Measurements from ENCODE around the gene SH3YL1. TPM values are rescaled to one million over a fixed set of nuclear protein-coding genes. Genes with fewer than 3 reads are reported as not detected.

SH3YL1 gene
- total RNA-seq, 3 donors from 2014 or later, result 40.5 to 151 (median 81.6) TPM

DNA sequence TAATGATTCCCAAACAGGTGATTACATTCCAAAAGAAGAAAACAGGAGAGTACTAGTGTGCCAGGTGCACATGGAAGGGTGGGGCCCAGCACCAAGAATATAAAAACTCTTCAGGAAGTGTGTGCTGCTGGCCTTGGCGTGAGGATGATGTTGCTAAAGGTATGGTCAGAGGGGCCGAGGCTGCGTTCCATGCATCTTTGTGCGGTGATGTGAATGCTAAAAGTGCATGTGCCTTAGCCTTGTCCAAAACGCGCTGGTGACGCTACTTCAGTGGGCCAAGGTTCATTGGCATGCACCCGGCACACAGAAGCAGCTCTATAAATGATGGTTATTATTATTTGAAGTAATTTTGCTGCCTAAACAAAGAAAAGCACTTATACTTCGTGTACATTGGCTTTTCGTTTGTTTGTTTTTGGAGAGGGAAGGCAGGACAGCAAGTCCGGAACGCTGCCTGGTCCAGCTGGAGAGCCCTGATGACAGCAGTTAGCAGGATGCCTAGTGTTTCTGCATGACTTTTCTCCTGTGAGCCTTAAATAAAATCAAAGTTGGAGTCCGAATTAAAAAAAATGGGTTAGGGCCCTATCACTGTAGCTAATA is 21.2 kb upstream of the SH3YL1 start:
- Histone ChIP-seq H3K4me1 (no peaks in the 10 kb centered on the region), H3K4me3 (no peak overlapping the region), H3K36me3 (peaks cover 6% of the 10 kb centered on the region), H3K27ac (no peak overlapping the region), H3K9me3 (no peaks in the 10 kb centered on the region), H3K27me3 (peaks cover 0 to 28% of the 10 kb centered on the region in 2 donors)
- DNase-seq (ENCODE audit: low spot score in 2 of 2), result no peak
- TF ChIP-seq POLR2A (IDR thresholded peaks at IDR 0.05) (no peak), POLR2AphosphoS5 (IDR thresholded peaks at IDR 0.05) (no peak)
- TF ChIP-seq, protein P1, sequence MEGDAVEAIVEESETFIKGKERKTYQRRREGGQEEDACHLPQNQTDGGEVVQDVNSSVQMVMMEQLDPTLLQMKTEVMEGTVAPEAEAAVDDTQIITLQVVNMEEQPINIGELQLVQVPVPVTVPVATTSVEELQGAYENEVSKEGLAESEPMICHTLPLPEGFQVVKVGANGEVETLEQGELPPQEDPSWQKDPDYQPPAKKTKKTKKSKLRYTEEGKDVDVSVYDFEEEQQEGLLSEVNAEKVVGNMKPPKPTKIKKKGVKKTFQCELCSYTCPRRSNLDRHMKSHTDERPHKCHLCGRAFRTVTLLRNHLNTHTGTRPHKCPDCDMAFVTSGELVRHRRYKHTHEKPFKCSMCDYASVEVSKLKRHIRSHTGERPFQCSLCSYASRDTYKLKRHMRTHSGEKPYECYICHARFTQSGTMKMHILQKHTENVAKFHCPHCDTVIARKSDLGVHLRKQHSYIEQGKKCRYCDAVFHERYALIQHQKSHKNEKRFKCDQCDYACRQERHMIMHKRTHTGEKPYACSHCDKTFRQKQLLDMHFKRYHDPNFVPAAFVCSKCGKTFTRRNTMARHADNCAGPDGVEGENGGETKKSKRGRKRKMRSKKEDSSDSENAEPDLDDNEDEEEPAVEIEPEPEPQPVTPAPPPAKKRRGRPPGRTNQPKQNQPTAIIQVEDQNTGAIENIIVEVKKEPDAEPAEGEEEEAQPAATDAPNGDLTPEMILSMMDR (IDR thresholded peaks at IDR 0.05), result no peak
- intact Hi-C loops (cut with DNase I; ENCODE audit: low total_unique reads), result no loop called here

DNA sequence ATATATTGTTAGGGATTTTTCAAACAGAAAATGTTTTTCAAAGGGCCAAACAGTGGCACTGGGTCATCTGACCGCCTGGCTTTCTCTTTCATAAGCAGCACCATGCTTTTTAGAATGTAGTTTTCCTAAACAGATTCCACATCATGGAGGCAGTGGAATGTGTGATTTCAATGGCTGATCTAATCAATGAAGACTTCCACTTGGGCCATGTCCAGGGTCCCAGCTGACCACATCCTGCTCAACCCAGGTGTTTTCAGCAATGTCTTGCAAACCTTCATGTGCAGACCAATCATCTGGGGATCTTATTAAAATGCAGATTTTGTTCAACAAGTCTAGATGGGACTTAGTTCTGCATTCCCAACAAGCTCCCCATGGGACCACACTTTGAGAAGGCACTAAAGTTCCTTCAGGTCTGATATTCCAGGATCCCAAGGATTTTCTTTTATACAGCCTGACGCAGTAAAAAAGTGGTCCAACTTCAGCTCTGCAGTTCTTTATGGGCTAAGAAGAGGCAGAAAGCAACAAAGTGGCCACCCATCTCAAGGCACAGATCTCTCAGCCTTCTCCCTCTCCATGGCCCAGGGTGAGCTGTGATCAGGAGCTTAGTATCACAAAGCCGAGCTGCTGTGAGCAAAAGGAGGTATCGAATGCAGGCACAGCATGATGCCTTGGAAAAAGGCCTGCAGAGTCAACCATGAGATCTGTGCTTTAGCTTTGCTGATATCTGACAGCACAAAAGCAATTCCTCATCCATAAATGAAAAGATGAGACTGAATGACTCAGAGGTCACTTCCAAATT is 20.4 kb upstream of the SH3YL1 start:
- Histone ChIP-seq H3K27ac (no peak overlapping the region), H3K36me3 (peaks cover 6% of the 10 kb centered on the region), H3K9me3 (no peaks in the 10 kb centered on the region), H3K4me3 (no peak overlapping the region), H3K27me3 (peaks cover 0 to 24% of the 10 kb centered on the region in 2 donors), H3K4me1 (no peaks in the 10 kb centered on the region)
- TF ChIP-seq POLR2A (IDR thresholded peaks at IDR 0.05), result no peak
- TF ChIP-seq POLR2AphosphoS5 (IDR thresholded peaks at IDR 0.05), result no peak
- TF ChIP-seq, protein P1 (IDR thresholded peaks at IDR 0.05), result no peak
- DNase-seq (ENCODE audit: low spot score in 2 of 2), result no peak
- intact Hi-C loops (cut with DNase I; ENCODE audit: low total_unique reads), result no loop called here

DNA sequence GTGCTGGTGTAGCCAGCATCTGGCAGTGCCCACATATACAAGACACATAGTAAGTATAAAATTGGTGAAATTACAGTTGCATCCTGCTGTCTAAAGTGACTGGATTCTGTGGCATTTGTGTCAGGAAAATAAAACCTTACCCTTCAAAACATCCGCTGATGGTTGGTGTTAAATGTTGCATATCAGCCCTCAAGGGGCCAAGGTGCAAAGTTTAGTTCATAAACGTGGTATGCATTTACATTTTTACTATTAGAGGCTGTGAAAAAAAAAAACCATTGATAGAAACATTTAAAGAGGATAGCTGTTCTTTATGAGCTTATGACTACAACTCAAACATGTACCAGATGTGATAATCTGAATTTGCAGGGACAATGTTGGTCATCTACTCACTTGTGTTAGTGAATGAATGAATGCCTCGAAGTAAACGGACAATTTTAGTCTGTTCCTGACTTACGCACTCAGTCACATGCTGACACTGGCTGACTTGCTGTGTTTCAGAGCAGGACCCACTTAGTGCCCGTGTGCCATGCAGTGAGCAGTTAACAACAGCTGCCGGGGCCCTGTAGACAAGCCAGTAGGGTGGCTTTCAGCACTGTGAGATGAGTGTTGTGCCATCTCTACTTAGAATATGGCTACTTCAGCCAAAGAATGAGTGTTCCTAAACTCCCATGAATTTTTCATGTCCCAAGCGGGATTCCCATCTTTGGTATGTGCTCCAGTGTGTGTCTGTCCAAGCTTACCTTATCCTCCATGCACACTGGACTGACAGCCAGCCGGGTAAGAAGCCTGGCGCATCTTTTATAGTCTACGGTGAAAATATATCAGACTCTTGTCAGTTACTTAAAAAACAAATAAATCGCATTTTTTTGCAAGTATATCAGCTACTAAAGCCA is 18.8 kb upstream of the SH3YL1 start:
- intact Hi-C loops (cut with DNase I; ENCODE audit: low total_unique reads), result no loop called here
- no peak for TF ChIP-seq POLR2A (IDR thresholded peaks at IDR 0.05)
- no peak for TF ChIP-seq POLR2AphosphoS5 (IDR thresholded peaks at IDR 0.05)
- TF ChIP-seq, protein P1 (IDR thresholded peaks at IDR 0.05), result no peak
- Histone ChIP-seq H3K27ac (no peak overlapping the region), H3K4me3 (no peak overlapping the region), H3K27me3 (peaks cover 0 to 10% of the 10 kb centered on the region in 2 donors), H3K9me3 (no peaks in the 10 kb centered on the region), H3K4me1 (no peaks in the 10 kb centered on the region), H3K36me3 (peaks cover 6% of the 10 kb centered on the region)
- no peak for DNase-seq (ENCODE audit: low spot score in 2 of 2)

DNA sequence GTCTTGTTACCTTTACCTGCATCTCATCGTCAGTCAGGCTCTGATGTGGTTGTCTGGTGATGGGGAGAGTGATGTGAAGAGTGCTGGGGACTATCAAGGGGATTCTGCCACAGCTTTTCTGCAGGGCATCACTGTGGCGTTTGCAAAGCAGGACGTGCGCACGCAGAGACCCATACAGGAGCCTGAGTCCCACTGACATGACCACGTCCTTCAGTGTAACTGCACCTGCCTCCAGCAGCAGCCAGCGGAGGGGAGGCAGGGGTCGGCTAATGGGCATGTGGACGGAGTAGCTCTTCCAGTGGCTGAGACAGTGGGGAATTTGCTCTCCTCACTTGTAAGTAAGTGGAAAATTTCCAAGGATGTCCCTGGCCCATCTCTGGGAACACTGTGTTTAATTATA is 17.5 kb upstream of the SH3YL1 start:
- Histone ChIP-seq H3K27me3 (peaks cover 0 to 4% of the 10 kb centered on the region in 2 donors), H3K4me1 (no peaks in the 10 kb centered on the region), H3K9me3 (no peaks in the 10 kb centered on the region), H3K36me3 (peaks cover 6% of the 10 kb centered on the region), H3K4me3 (no peak overlapping the region), H3K27ac (no peak overlapping the region)
- intact Hi-C loops (cut with DNase I; ENCODE audit: low total_unique reads), result no loop called here
- TF ChIP-seq POLR2A (IDR thresholded peaks at IDR 0.05), result no peak
- no peak for TF ChIP-seq POLR2AphosphoS5 (IDR thresholded peaks at IDR 0.05)
- TF ChIP-seq, protein P1 (IDR thresholded peaks at IDR 0.05), result no peak
- no peak for DNase-seq (ENCODE audit: low spot score in 2 of 2)

Measured in breast epithelium (tissue), 4 donors.